ENCODE data around the gene ASIC2. TPM values are rescaled to one million over a fixed set of nuclear protein-coding genes. Genes with fewer than 3 reads are reported as not detected.

ASIC2 gene
- total and polyA plus RNA-seq, 9 of the 15 experiments (the other 6 are each of a cell fraction or from before 2014, with no cell fraction given): not detected

- no peak for FAIRE-seq
- Histone ChIP-seq H3K9ac (ENCODE audit: insufficient read depth in 1 of 2, low read depth in 2 of 2, low read length in 2 of 2) (no peak overlapping the region), H3K79me2 (ENCODE audit: control insufficient read depth, insufficient read depth, low read length) (no peaks in the 10 kb centered on the region), H2AFZ (ENCODE audit: low read depth, low read length) (no peak overlapping the region), H3K4me3 (no peak overlapping the region), H3K9me3 (replicated peaks; ENCODE audit: control insufficient read depth, insufficient read depth, low read depth, low read length) (no peaks in the 10 kb centered on the region), H3K4me1 (replicated peaks in 1 of 2; ENCODE audit: control insufficient read depth in 2 of 2, insufficient read depth in 2 of 2, low read length in 2 of 2) (no peaks in the 10 kb centered on the region), H3K36me3 (ENCODE audit: control insufficient read depth, insufficient read depth, low read length) (no peaks in the 10 kb centered on the region), H3K27me3 (ENCODE audit: control insufficient read depth in 2 of 2, insufficient read depth in 2 of 2, low read length in 2 of 2) (peaks cover 0 to 8% of the 10 kb centered on the region in 2 experiments; a peak in 3 of 5 replicates), H3K27ac (ENCODE audit: extremely low read depth, low read depth, low read length) (no peak overlapping the region), H4K20me1 (replicated peaks; ENCODE audit: control insufficient read depth, insufficient read depth, low read length) (no peaks in the 10 kb centered on the region), H3K4me2 (ENCODE audit: insufficient read depth, low read length) (no peak overlapping the region), H3K9me1 (ENCODE audit: control insufficient read depth, insufficient read depth, low read length) (no peaks in the 10 kb centered on the region)
- WGBS (ENCODE audit: insufficient coverage, low coverage, missing lambda C conversion rate): 6% methylated on average over 4 of the region's 4 CpGs
- no peak for ATAC-seq
- no peak for TF ChIP-seq BCOR (IDR thresholded peaks at IDR 0.05)
- no peak for TF ChIP-seq TAF1 (IDR thresholded peaks at IDR 0.05; ENCODE audit: control insufficient read depth, extremely low read depth, insufficient read depth, low read length, severe bottlenecking)
- TF ChIP-seq RAD51 (IDR thresholded peaks at IDR 0.05; ENCODE audit: borderline replicate concordance, low read depth): no peak
- TF ChIP-seq ZFP36 (IDR thresholded peaks at IDR 0.05; ENCODE audit: low read depth, low read length, partially characterized antibody): peak; percentile 90
- TF ChIP-seq, protein P1, sequence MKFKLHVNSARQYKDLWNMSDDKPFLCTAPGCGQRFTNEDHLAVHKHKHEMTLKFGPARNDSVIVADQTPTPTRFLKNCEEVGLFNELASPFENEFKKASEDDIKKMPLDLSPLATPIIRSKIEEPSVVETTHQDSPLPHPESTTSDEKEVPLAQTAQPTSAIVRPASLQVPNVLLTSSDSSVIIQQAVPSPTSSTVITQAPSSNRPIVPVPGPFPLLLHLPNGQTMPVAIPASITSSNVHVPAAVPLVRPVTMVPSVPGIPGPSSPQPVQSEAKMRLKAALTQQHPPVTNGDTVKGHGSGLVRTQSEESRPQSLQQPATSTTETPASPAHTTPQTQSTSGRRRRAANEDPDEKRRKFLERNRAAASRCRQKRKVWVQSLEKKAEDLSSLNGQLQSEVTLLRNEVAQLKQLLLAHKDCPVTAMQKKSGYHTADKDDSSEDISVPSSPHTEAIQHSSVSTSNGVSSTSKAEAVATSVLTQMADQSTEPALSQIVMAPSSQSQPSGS (CRISPR knock-in tag; IDR thresholded peaks at IDR 0.05): no peak
- DNase-seq (ENCODE audit: extremely low read depth in 1 of 4, low spot score in 3 of 4): no peak
- ChIA-PET CTCF (ENCODE audit: low intra/inter-chr PET ratio) (no interaction called here), POLR2A (no interaction called here)
- intact Hi-C loops (cut with micrococcal nuclease): no loop called here
- in situ Hi-C loops (cut with MboI): no loop called here
- no TSS peak for BruUV-seq (replicated peaks)
Measured at GRCh38 chr17:33338242-33338641, 45.1 kb upstream of the ASIC2 start.
